Measurements from ENCODE around the gene HACE1.
"Not testable (repeated sequence)": the region's sequence is repeated elsewhere in the genome, so short reads cannot be mapped to it uniquely, and the experiment has no call there.

Gene HACE1, protein sequence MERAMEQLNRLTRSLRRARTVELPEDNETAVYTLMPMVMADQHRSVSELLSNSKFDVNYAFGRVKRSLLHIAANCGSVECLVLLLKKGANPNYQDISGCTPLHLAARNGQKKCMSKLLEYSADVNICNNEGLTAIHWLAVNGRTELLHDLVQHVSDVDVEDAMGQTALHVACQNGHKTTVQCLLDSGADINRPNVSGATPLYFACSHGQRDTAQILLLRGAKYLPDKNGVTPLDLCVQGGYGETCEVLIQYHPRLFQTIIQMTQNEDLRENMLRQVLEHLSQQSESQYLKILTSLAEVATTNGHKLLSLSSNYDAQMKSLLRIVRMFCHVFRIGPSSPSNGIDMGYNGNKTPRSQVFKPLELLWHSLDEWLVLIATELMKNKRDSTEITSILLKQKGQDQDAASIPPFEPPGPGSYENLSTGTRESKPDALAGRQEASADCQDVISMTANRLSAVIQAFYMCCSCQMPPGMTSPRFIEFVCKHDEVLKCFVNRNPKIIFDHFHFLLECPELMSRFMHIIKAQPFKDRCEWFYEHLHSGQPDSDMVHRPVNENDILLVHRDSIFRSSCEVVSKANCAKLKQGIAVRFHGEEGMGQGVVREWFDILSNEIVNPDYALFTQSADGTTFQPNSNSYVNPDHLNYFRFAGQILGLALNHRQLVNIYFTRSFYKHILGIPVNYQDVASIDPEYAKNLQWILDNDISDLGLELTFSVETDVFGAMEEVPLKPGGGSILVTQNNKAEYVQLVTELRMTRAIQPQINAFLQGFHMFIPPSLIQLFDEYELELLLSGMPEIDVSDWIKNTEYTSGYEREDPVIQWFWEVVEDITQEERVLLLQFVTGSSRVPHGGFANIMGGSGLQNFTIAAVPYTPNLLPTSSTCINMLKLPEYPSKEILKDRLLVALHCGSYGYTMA

DNA sequence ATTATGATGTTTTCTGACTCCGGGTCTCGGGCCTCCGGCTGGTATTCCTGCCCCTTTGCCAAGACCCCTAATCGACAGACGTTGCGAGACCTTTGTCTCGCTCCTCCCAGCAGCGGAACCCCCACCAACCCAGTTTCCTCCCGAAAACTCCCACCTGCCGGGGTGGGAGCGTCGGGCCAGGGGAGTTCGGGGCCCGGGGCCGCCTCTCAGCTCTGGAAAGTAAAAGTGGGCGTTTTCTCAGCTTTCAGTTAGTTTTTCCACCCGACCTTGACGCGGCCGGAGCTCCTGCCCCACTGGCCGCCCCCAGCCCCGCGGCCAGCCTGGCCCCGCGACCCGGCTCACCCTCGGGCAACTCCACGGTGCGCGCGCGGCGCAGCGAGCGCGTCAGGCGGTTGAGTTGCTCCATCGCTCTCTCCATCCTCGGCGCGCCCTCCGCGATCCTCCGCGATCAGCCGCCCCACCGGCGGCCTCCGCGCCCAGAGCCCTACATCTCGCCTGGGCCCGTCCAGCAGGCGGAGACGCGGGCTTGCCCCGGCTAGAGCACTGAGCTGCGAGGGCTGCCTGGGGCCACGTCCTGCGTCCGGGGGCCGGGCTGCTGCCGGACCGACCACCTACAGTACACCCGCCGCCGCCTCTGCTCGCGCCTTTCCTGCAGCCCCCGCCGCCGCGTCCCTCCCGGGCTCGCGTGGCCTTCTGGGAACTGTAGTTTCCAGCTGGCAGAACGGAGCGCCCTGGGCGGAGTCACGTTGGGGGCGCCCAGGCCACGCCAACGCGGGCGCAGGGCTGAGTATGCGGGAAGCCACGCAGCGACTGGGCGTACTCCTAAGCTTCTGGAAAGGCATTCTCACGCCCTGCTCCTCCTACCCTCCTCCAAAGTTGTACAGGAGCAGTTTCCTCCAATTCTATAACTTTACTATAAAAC, at the start of gene HACE1:
Gene HACE1 (minus strand): TSS at position 695 of the 922 bp plus-strand sequence. CDS start 277 bp downstream, at position 418.
- peak; percentile 86 to 92 for DNase-seq

DNA sequence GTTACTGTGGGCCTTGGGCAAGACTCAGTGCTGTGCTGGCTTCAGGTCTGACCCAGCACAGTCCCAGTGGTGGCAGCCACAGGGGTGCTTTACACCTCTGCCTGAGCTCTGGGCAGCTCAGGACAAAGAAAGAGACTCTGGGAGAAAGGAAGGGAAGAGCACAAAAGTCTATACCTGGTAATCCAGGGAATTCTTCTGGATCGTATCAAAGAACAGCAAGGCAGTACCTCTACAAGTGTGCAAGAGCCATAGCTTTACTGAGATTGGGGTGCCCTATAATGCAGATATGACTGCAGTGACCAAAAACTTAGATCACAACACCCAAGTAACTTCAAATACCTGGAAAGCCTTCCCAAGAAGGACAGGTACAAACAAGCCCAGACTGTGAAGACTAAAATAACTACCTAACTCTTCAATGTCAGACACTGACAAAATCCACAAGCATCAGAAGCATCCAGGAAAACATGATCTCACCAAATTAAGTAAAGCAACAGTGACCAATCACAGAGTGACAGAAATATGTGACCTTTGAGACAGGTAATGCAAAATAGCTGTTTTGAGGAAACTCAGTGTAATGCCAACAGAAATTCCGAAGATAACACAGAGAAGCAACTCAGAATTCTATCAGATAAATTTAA, 49.3 kb upstream of the HACE1 start:
- no peak for DNase-seq

DNA sequence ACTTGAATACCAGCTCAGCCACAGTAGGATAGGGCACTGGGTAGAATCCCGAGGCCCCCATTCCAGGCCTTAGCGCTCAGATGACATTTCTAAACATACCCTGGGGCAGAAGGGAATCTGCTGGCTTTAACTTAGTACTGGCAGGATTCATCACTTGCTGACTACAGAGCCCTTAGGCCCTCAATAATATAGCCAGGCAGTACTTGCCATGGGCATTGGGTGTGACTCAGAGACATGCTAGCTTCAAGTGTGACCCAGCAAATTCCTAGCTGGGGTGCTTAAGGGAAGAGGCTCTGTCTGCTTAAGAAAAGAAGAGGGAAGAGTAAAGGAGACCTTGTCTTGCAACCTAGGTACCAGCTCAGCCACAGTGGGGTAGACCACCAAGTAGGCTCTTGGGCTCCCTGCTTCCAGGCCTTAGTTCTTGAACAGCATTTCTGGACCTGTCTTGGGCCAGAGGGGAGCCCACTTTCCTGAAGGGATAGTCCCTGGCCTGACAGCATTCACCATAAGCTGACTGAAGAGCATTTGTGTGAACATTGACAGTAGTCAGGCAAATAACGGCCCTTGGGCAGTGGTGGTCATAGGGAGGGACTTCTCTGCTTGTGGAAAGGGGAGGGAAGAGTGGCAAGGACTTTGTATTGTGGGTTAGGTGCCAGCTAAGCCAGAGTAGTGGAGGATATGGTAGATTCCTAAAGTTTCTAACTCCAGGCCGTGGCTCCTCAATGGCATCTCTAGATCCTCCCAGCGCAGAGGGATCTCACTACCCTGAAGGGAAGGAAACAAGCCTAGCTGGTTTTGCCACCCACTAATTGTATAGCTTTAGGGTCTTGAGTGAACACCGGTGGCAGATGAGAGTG, 48.5 kb upstream of the HACE1 start:
- DNase-seq = no peak

DNA sequence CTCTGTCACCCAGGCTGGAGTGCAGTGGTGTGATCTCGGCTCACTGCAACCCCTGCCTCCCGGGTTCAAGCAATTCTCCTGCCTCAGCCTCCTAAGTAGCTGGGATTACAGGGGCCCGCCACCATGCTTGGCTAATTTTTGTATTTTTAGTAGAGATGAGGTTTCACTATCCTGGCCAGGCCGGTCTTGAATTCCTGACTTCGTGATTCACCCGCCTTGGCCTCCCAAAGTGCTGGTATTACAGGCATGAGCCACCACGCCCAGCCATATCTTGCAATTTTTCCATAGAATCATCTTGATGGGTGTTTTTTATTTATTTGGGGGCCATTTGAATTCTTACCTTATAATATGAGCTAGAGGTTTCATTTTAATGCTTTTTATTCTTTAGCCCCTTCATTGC, 39.2 kb upstream of the HACE1 start:
- not testable (repeated sequence) for DNase-seq

DNA sequence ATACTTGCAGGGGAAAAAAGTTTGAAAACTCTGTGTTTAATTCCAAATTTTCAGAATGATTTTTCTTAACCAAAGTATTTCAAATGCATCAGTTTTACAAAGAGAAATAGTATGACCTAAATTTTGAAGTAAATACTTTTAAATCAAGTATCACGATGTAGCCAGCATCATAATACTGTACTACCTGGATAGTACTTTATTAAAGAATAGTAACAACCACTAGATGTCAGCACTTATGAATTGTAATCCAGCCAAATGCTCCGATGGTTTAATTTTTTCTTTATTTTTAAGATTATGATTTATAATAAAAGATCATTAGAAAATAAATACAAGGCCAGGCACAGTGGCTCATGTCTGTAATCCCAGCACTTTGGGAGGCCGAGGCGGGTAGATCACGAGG, 37.2 kb upstream of the HACE1 start:
- no peak for DNase-seq

DNA sequence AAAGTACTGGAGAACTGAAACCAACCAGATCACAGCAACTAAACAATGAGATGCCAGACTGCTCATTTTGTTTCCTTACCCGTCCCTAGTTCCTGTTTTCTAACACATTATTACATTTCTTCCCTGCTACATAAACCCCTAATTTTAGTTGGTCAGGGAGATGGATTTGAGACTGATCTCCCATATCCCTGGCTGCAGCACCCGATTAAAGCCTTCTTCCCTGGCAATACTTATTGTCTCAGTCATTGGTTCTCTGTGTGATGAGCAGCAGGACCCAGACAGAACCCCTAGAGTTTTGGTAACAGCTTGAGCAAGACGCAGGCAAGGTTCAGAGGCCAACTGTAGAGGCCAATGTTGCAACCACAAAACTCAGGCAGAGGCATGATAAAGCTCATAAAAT, 28.3 kb upstream of the HACE1 start:
- no peak for DNase-seq

DNA sequence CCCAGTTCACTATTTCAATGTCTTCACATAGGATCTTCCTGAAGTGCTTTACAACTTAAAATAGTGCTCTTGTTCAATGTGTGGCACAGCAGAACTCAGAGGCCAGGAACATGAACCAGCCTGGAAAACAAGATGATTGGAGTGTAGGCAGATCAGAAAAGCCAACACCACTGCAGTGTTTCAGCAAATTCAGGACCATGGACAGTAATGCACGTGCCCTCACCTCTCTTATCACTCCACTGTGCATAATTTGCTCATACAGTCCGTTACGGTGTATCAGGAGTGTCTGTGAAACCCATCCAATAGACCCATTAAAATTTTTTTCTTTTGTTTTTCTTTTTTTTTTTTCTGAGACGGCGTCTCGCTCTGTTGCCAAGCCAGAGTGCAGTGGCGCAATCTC, 27.6 kb upstream of the HACE1 start:
- no peak for DNase-seq

DNA sequence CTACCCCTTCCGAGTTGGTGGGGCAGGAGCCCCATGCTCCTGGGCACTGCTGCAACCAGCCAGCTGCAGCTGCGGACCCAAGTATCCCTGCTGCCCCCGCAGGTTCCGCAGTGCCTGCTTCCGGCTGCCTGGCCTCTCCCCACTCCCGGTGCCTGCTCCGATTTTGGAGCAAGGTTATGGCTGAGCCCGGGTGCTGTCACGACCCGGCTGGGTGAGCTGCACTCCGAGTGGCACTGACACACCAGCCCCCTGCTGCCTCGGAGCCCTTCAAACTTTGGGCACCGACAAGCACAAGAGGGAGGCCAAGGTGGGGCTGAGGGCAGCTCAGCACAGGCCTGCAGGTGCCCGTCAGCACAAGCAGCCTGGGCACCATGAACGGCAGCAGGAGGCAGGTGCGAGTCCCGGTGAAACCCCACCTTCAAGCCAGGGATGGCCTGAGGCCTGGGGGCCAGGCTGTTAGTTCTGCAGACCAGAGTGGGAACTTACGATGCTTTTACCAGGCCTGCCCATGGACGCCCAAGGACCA, 25.9 kb upstream of the HACE1 start:
- peak; percentile 55 to 85 for DNase-seq

DNA sequence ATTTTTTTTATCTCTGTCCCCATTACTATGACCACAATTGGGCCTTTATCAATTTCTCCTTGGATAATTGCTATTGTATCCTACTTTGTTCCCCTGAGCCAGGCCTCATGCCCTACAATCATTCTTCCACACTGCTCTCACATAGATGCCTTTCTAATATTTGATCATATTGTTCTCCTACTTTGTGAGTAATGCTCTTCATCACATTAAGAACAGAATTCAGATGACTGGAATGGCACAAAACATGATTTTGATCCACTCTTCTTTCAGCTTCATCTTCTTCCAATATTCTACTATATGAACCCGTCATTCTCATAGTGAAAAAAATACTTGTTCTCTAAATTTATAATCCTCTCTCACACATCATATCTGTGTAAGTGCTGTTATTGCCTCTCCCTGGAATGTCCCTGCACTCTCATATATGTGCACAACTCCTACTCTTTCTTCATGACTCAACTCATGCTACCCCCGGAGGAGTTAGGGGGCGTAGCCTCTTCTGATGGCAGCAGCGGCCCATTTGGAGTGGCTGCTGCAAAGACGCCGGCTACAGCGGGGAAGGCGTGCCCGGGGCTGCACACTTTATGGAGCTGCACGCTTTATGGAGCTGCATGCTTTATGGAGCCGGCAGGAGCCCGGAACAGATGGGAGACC, 25.3 kb upstream of the HACE1 start:
- DNase-seq = peak; percentile 36 to 44

DNA sequence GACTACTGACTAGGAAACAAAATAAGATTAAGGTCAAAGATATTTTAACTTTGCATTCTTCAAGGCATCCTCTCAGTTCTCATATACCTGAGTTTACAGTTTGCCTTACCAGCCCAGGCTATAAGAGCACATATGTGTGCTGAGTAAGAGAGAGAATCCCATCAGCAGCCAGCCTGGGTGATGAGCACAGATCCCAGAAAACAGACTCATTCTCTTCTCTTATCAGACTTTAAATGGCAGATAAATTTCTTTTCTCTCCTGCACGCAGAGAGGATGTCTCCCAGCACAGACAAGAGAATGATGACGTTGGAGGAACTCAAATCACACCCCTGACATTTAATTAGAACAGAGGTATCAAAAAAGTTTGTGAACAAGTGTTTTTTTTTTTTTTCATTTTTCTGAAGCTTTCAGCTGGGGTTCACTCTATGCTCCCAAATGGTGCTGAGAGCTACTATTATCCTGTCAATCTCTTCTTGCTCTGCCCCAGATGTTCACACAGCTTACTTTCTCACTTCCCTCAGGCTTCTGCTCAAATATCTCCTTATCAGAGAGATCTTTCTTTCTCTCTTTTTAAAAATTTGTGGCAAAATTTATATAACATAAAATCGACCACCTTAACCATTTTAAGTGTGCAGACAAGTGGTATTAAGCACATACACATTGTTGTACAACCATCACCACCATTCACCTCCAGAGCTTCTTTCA, 22.4 kb upstream of the HACE1 start:
- no peak for DNase-seq

DNA sequence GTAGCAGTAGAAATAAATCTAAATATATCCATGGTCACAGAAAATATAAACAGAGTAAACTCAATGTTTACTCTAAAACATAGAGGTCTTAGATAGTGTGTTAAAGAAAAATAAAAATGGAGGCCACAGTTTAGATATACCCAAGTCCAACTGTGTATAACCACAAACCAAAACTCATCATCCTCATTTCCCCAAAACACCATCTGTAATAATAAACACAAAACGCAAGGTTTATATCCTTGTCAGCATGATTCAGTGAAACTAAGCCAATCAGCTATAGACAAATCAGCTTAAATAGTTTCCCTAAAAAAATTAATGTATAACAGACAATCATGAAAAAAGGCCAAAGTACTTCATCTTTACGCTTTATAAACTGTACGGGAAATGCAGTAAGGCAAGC, 2.7 kb upstream of the HACE1 start:
- no peak for DNase-seq

DNA sequence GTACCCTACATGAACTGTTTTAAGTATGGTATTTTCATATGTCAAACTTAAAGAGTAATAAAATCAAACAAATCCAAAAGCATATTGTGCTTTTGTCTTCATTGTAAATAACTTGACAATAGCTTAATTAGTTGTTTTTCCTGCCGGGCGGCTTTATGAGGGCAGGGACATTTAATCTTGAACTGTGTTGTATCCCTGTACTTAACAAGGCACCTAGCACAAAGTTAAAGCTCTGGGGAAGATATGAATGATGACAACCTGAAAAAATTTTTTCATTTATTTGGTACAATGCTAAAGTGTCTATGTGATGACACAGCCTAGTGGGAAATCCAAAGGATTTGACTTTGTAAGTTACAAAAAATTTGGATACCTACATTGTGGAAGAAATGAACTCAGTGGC, 502 bp upstream of the HACE1 start:
- no peak for DNase-seq

DNA sequence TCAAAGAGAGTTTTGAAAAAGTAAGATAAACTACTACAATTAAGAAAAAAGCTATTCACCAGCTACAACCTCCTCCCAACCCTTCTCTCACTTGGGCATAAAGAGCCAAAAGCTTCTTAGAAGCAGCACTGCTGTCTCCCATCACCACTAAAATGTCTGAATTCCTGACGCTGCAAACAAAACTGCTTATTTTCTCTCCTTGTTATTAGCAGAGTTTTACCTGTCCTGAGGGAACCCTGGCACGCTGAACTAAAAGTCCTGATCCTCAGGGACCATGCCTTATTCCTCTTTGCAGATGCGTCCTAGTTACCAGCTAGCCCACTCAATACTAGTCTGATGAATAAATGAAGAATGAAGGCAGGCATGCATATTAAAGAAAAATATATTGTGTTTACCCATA, 1.1 kb downstream of the HACE1 start:
- peak in 1 of 2 experiments; percentile 0 for DNase-seq

DNA sequence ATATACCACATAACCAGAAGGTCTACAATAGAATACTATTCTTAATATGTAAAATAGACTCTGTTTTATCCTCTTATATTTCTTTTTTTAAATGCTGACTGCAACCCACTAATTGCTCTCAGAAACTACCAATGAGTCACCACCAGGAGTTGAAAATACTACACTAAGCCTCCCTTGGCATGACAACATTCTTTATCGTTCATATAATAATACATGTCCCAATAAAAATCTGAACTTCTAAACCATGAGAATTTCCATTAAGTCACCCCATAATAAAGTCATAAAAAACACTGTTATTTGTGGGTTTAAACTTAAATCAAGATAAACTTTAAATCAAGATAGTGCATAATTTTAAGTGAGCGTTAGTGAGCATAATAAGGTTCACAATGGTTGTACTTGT, 4.2 kb downstream of the HACE1 start:
- no peak for DNase-seq

DNA sequence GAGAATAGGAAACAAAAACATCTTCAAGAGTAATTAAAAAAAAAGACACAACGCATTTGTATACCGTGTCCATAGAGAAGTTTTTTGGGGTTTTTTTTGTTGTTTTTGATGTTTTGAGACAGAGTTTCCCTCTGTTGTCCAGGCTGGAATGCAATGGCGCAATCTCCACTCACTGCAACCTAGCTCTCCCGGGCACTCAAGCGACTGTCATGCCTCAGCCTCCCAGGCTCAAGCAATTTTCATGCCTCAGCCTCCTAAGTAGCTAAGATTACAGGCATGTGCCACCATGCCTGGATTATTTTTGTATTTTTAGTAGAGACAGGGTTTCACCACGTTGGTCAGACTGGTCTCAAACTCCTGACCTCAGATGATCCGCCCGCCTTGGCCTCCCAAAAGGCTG, 12.0 kb downstream of the HACE1 start:
- not testable (repeated sequence) for DNase-seq

DNA sequence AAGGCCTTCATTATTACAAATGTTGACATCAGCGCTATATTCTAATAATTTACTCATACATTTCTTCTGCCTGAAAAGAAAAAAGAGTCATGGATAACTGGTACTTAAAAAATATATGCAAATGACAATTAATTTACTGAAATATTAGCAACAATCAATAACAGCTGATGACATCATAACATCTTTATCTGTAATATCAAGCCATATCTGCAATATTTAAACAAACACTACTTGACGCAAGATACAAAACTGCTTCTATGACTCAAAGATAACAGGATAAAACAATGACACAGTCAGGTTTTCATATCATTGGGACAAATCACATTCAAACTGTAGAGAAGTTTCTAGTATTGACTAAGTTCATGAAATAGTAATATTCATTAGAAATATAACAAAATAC, 16.5 kb downstream of the HACE1 start:
- DNase-seq = no peak

DNA sequence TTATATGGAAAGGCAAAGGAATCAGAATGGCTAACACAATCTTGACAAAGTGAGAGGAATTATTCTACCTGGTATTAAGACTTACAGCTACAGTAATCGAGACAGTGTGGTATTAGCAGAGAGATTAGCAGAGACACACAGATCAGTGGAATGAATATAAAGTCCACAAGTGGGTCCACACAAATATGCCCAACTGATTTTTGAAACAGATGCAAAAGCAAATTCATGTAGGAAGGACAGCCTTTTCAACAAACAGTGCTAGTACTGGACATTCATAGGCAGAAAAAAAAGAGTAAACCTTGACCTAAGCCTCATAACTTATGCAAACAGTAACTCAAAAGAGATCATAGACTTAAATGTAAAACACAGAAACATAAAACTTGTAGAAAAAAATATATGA, 22.6 kb downstream of the HACE1 start:
- DNase-seq = no peak

DNA sequence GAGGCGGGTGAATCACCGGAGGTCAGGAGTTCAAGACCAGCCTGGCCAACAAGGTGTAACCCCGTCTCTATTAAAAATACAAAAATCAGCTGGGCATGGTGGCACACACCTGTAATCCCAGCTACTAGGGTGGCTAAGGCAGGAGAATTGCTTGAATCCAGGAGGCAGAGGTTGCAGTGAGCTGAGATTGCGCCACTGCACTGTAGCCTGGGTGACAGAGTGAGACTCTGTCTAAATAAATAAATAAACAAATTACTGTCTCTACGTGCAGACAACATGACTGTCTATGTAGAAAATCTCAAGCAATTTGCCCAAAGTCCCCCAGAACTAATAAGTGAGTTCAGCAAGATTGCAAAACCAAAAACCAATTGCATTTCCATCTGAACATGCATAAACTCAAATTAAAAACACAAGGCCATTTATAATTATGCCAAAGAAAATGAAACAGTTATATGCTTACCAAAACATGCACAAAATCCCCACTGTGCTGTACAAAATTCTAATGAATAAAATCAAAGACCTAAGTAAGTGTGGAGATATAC, 23.2 kb downstream of the HACE1 start:
- not testable (repeated sequence) for DNase-seq

DNA sequence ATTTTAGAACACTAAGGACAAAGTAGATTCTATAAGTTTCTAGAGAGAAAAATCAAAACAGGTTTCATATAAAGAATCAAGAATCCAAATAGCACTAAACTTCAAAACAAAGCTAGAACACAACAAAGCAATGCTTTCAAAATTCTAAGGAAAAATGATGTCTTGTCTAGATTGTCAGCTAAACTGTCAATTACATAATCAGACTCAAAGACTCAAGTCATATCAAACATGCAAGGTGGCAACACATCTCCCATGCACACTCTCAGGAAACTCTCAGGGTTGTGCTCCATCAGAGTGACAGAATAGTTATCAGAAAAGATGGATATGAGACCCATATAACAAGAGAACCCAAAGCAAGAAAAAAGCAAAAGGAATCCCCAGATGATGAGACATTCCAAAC, 23.9 kb downstream of the HACE1 start:
- DNase-seq = no peak
